HG03175 (cell line): ENCODE results near the gene TRMU.

Source experiments
- ATAC-seq: cut with Tn5 transposase; IDR thresholded peaks from one replicate; pipeline ENCODE4 v1.9.1; 2021; ENCODE audit warnings: mild to moderate bottlenecking, moderate library complexity; ENCODE audit not compliant: unreplicated experiment

TRMU gene

DNA sequence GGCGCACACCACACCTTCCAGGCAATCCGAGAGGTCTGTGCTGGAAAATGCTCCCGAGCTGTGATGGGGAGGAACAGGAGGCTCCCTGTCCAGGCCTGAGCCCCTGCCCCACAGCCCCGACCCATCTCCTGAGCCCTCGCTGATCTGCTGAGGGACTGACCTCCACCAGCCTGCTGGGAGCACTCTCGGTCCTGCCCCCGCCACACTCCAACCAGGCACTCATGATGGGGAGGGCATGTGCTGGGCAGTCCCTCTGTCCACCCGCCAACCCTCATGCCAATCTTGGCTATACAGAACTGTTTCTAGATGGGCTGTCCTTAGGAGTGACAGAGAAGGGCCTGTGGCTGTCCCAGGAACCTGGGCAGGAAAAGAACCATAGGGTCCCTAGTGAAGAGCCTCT lies 70.8 kb downstream of the TRMU start:
- ATAC-seq = no peak

DNA sequence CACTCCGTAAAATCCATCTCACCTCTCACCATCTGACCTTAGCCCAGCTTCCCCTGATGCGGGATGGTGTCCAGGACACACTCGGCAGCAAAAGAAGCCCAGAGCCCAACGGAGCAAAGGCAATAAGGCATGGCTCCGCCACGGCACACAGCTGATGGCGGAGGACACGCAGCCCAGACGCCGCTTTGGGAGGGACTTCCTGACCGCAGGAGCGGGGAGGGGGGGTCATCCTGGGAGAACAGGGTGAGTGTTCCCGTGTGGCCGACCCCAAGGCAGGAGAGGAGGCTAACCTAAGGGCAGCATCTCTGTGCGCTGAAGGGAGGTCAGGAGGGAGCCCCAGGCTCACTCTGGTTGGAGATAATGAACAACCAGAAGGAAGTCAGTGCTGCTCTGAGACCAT lies 71.3 kb downstream of the TRMU start:
- ATAC-seq = no peak
